ENCODE measurements around the gene VPS50.

DNA sequence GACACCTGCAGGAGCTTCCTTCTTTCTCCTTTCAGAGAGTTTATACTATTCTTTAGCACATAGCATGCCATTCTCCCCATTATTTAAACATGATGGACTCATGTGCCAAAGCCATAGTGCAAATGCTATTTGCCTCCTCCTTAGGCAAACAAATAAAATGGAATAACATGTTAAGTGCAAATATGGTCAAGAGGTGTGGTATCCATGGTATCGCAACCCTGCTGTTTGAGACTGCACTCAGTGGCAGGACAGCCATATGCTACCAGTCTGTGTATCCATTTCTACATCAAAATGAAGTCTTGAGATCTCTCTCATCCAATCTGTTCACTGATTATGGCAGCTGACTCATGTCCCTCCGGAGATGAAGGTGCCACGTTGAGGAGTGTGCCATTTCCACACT is 28.7 kb upstream of the VPS50 start:
- TF ChIP-seq, protein P1, sequence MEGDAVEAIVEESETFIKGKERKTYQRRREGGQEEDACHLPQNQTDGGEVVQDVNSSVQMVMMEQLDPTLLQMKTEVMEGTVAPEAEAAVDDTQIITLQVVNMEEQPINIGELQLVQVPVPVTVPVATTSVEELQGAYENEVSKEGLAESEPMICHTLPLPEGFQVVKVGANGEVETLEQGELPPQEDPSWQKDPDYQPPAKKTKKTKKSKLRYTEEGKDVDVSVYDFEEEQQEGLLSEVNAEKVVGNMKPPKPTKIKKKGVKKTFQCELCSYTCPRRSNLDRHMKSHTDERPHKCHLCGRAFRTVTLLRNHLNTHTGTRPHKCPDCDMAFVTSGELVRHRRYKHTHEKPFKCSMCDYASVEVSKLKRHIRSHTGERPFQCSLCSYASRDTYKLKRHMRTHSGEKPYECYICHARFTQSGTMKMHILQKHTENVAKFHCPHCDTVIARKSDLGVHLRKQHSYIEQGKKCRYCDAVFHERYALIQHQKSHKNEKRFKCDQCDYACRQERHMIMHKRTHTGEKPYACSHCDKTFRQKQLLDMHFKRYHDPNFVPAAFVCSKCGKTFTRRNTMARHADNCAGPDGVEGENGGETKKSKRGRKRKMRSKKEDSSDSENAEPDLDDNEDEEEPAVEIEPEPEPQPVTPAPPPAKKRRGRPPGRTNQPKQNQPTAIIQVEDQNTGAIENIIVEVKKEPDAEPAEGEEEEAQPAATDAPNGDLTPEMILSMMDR (IDR thresholded peaks at IDR 0.05; ENCODE audit: low read depth, low read length, missing input control): no peak
- no peak for TF ChIP-seq REST (IDR thresholded peaks at IDR 0.05)
- no peak for TF ChIP-seq YY1 (IDR thresholded peaks at IDR 0.05)
- TF ChIP-seq, protein P2, sequence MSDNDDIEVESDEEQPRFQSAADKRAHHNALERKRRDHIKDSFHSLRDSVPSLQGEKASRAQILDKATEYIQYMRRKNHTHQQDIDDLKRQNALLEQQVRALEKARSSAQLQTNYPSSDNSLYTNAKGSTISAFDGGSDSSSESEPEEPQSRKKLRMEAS (IDR thresholded peaks at IDR 0.05): no peak
- TF ChIP-seq EGR1 (IDR thresholded peaks at IDR 0.05; ENCODE audit: low read depth in 2 of 2): no peak
- TF ChIP-seq, protein P3, sequence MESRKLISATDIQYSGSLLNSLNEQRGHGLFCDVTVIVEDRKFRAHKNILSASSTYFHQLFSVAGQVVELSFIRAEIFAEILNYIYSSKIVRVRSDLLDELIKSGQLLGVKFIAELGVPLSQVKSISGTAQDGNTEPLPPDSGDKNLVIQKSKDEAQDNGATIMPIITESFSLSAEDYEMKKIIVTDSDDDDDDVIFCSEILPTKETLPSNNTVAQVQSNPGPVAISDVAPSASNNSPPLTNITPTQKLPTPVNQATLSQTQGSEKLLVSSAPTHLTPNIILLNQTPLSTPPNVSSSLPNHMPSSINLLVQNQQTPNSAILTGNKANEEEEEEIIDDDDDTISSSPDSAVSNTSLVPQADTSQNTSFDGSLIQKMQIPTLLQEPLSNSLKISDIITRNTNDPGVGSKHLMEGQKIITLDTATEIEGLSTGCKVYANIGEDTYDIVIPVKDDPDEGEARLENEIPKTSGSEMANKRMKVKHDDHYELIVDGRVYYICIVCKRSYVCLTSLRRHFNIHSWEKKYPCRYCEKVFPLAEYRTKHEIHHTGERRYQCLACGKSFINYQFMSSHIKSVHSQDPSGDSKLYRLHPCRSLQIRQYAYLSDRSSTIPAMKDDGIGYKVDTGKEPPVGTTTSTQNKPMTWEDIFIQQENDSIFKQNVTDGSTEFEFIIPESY (IDR thresholded peaks at IDR 0.05): no peak
- no peak for TF ChIP-seq FOXA1 (IDR thresholded peaks at IDR 0.05)
- TF ChIP-seq NR2F2 (IDR thresholded peaks at IDR 0.05): no peak
- no peak for TF ChIP-seq GABPA (IDR thresholded peaks at IDR 0.05 in 1 of 2, conservative IDR thresholded peaks at IDR 0.05 in 1 of 2)
- TF ChIP-seq HNF4A (conservative IDR thresholded peaks at IDR 0.05): no peak
- no peak for TF ChIP-seq TAF1 (conservative IDR thresholded peaks at IDR 0.05)
- TF ChIP-seq ATF3 (IDR thresholded peaks at IDR 0.05): no peak
- no peak for TF ChIP-seq SP1 (IDR thresholded peaks at IDR 0.05)

Data from liver (tissue), 3 donors.